Cardiac muscle cell (in vitro differentiated cells and primary cell): Measurements from ENCODE around the gene PLA2G4A. TPM values are rescaled to one million over a fixed set of nuclear protein-coding genes. Genes with fewer than 3 reads are reported as not detected.

Experiments used
- DNase-seq, 2 donors: peaks; one replicate each; pipeline versions ENCODE4 v3.0.0 to v3.0.0-alpha.2; 2010 to 2017; ENCODE audit warnings: low read depth in 1 of 2, low spot score in 1 of 2
- H3K27ac ChIP-seq: fragments of 200-600 bp; sonication (generic); 2 replicates; pipeline ENCODE4 v1.5.1; 2016
- H3K27me3 ChIP-seq: fragments of 200-600 bp; sonication (generic); 2 replicates; pipeline ENCODE4 v1.6.0; 2016; ENCODE audit warnings: control low read depth
- H3K36me3 ChIP-seq: fragments of 200-600 bp; sonication (generic); 2 replicates; pipeline ENCODE4 v1.5.1; 2016; ENCODE audit warnings: control low read depth
- H3K4me1 ChIP-seq: fragments of 200-600 bp; sonication (generic); 2 replicates; pipeline ENCODE4 v1.8.1; 2017; ENCODE audit warnings: low read depth, mild to moderate bottlenecking, mixed run types
- H3K4me3 ChIP-seq: fragments of 200-600 bp; sonication (generic); 2 replicates; pipeline ENCODE4 v1.5.1; 2016; ENCODE audit warnings: mild to moderate bottlenecking
- H3K9me3 ChIP-seq: fragments of 200-600 bp; sonication (generic); 2 replicates; pipeline ENCODE4 v1.5.1; 2017; ENCODE audit warnings: low read depth, mild to moderate bottlenecking, control low read depth
- CTCF ChIP-seq: IDR thresholded peaks from 2 replicates; pipeline ENCODE4 v1.5.1; 2012; ENCODE audit warnings: low read depth, mild to moderate bottlenecking, low read length
- polyA plus RNA-seq: library from polyadenylated mRNA; unstranded; fragments of >200 nt; fragmentation: Nextera tagmentation; extraction: Ambion mirVana; gene quantifications from 2 replicates; pipeline ENCODE4 v1.2.1, GENCODE V29; 2016
- total RNA-seq: library from RNA; depleted of rRNA; stranded (reverse); fragments of >200 nt; gene quantifications from 2 replicates; pipeline ENCODE4 v1.2.3, GENCODE V29; 2016

The PLA2G4A gene
- total and polyA plus RNA-seq, 2 experiments from 2014 or later, result 0.09 TPM; not detected in 1

- Histone ChIP-seq H3K27ac (peak overlapping the region; percentile 37), H3K9me3 (no peaks in the 10 kb centered on the region), H3K4me1 (peaks cover 11% of the 10 kb centered on the region), H3K27me3 (no peaks in the 10 kb centered on the region), H3K4me3 (no peak overlapping the region), H3K36me3 (no peaks in the 10 kb centered on the region)
- peak in 1 of 2 donors; percentile 30 for DNase-seq
- no peak for TF ChIP-seq CTCF
These were observed 99.1 kb downstream of the PLA2G4A start for GRCh38 chr1:186927884-186928283.

GRCh38 chr1:186930238-186930637 is 101.5 kb downstream of the PLA2G4A start:
- peaks cover 11% of the 10 kb centered on the region for H3K4me1 ChIP-seq
- TF ChIP-seq CTCF, result no peak
- no peaks in the 10 kb centered on the region for H3K36me3 ChIP-seq
- no peak for DNase-seq
- no peak overlapping the region for H3K27ac ChIP-seq
- no peaks in the 10 kb centered on the region for H3K9me3 ChIP-seq
- no peaks in the 10 kb centered on the region for H3K27me3 ChIP-seq
- no peak overlapping the region for H3K4me3 ChIP-seq

GRCh38 chr1:186937016-186937670 is 108.4 kb downstream of the PLA2G4A start:
- Histone ChIP-seq H3K27me3 (no peaks in the 10 kb centered on the region), H3K4me1 (no peaks in the 10 kb centered on the region), H3K4me3 (no peak overlapping the region), H3K27ac (no peak overlapping the region), H3K9me3 (no peaks in the 10 kb centered on the region), H3K36me3 (no peaks in the 10 kb centered on the region)
- no peak for TF ChIP-seq CTCF
- DNase-seq, result no peak

GRCh38 chr1:186943891-186944686 is 115.3 kb downstream of the PLA2G4A start:
- Histone ChIP-seq H3K27ac (no peak overlapping the region), H3K36me3 (no peaks in the 10 kb centered on the region), H3K27me3 (no peaks in the 10 kb centered on the region), H3K4me3 (no peak overlapping the region), H3K4me1 (no peaks in the 10 kb centered on the region), H3K9me3 (no peaks in the 10 kb centered on the region)
- DNase-seq, result no peak
- no peak for TF ChIP-seq CTCF

GRCh38 chr1:186945146-186945545 is 116.4 kb downstream of the PLA2G4A start:
- H3K27me3 ChIP-seq, result no peaks in the 10 kb centered on the region
- DNase-seq, result no peak
- no peak overlapping the region for H3K4me3 ChIP-seq
- H3K4me1 ChIP-seq, result no peaks in the 10 kb centered on the region
- TF ChIP-seq CTCF, result no peak
- no peaks in the 10 kb centered on the region for H3K36me3 ChIP-seq
- H3K9me3 ChIP-seq, result no peaks in the 10 kb centered on the region
- H3K27ac ChIP-seq, result no peak overlapping the region
